Stimulated activated CD4-positive, alpha-beta T cell treated with anti-CD3 and anti-CD28 coated beads, Interleukin-1b, Interleukin-23, amount 100 ng/mL, for 4 hours (primary cell): Measurements from ENCODE around the gene LGALS4.
"Not testable (repeated sequence)": the region's sequence is repeated elsewhere in the genome, so short reads cannot be mapped to it uniquely, and the experiment has no call there.

Experiments used
- DNase-seq, 2 donors: peaks; one replicate each; pipeline ENCODE4 v3.0.0-alpha.2; 2020; ENCODE audit warnings: low read depth in 2 of 2

Gene LGALS4

DNA sequence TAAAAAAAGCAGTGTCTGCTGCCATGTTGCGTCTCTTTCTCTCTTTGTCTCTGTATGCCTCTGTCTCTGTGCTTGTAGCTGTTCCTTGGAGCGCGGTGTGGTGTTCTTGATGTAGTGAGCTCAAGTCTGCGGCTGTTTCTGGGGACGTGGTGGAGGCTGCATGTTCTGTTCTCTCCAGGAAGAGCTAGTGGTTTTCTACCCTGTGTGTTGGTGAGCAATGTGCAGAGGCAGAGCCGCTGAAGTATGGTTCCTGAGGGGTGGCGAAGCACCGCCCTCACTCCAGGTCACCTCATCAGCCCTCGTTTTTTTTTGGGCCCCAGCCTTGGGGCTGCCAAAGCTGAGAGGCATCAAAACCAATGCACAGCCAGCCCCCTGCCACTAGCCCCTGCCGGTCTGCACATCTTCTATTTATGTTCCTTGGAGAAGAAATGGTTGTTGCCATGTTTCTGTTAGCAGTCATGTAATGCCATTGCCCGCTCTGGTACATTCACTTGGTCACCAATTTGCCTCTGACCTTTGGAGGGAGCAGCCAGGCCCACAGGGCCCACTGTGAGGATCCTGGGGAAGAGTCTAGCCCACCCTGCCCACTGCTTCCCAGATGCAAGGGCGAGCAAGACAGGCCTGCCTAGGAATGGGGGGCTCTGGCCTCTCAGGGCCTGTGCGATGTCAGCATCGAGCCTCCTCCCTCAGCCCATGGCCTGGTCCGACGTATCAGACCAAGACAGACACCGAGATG lies 29.9 kb upstream of the LGALS4 start:
- DNase-seq: peak in 1 of 2 donors; percentile 41

DNA sequence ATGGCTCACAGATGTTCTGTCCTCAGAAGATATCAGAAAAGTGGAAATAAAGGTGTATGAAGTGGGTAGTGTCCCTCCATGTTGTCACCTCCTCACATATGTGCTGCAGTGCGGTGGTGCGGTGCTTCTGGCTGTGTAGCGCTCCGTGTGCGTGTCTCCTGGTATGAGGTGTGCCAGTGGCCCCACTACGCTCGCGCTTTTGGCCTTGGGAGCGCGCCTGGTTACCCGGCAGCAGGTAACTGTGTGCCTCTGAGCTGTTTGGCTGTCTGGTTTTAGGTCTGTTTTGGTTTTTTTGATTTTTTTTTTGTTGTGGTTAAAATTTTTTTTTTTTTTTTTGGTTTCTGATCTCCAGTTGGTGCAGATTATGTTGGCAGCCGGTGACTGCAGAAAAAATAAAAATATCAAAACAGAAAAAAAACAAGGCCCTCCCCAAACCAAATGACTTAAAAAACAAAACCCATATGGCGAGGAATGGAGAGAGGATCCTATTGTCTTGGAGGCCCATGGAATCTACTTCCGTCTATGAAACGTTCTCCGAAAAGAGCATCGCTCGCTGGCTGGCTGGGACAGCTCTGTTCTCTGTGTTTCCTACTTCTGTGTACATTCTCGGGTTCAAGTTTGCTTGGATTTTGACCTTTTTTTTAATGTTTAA lies 29.2 kb upstream of the LGALS4 start:
- no peak for DNase-seq

DNA sequence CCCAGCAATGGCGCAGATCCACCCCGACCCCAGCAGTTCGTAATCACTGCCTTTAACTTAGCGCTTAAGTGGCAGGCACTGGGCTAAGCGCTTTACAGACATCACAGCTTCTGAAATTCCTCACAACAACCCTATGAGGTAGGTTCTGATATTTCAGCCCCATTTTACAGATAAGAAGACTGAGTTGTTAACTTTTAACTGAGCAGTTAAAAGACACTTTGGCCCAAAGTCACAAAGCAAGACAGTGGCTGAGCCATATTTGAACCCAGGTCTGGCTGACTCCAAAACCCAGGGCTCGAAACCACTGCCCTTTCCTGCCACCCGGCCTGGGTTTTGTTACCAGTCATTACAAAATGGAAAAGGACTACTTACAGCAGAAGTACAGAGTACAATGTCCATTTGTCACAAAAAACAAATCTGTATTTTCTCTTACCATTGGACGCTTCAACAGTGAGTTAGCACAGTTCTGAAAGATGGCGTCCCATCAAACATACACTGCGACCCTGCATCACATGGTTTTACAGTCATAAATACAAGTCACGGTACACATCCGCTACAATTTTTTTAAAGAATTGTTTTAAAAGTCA lies 28.5 kb upstream of the LGALS4 start:
- DNase-seq: no peak

DNA sequence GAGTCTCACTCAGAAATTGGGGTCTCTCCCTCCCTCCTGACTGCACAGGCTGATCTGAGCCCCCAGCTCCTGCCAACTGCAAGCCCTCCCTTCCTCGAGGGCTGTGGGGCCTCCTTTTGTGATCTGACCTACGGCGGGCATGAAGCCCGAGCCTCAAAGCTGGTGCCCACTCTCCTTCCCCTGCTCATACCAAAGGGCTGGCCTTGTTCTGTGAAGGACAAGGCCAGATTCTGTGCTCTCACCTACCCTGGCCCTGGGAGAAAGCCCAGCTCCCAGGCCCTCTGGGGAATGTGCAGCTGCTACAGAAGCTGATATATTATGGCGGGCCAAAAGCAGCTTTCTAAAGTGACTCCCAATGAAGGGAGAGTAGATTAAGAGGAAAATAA lies 27.8 kb upstream of the LGALS4 start:
- no peak for DNase-seq

DNA sequence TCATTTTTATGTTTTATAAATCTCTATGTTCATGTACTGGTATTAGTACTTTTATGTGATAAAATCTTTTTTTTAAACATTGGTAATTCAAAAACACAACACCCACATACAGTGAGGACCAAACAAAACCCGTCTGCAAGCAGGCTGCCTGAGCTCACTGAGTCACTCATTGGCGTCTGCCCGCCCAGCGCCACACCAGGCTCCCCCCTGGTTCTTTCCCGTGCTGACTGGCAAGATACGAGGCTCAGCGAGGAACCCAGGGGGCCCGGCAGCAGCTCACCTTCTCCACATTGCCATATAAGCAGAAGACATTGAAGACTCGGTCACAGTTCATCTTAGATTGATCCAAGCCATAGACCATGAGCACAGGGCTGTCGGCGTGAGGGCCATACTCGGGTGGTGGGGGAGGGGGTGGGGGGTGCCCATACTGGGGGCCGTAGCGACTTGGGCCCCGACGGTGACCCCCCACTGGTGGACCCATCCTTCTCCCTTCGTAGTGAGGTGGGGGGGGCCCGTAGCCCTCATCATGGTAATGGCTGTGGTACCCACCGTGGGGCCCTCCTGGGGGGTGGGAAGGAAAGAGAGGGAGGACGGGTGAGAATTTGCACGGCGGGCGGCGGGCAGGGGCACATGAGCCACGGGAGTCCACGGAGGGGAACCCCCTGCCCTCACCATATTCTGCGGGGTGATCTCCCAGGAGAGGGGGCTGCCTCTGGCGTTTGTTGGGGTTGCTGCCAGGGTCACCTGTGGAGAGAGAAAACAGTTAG lies 27.3 kb upstream of the LGALS4 start:
- DNase-seq: no peak

DNA sequence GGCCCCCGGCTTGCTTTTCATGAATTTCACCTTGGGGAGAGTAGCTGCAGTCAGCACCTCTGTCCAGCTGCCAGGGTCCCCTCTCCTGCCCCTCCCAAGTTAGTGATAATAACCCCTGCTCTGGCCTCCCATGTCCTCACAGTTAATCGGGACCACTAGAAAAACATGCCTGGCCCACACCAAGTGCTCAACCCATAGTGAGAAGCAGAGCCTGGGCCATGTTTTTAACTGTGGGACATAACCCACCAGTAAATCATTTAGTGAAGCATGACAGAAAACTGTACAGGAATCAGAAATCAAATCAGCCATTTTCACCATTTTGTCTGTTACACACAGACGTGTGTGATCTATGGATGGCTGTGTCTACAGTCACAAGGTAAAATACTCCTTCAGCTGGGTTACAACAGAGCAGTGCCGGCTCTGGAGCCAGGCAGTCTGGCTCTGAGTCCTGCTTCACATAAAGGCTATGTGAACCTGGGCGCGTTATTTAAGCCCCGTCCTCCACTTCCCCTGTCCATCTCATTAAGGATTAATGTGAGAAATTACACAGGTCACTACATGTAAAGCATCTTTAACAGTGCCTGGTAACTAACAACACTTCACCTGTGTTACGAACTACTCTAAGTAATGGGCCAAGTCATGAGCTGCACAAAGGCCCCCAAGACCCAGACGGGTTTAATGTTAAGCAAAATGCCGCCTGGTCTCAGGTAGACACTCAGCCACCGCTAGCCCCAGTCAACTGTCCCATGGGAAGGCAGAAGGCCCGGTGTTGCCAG lies 26.4 kb upstream of the LGALS4 start:
- DNase-seq: no peak

DNA sequence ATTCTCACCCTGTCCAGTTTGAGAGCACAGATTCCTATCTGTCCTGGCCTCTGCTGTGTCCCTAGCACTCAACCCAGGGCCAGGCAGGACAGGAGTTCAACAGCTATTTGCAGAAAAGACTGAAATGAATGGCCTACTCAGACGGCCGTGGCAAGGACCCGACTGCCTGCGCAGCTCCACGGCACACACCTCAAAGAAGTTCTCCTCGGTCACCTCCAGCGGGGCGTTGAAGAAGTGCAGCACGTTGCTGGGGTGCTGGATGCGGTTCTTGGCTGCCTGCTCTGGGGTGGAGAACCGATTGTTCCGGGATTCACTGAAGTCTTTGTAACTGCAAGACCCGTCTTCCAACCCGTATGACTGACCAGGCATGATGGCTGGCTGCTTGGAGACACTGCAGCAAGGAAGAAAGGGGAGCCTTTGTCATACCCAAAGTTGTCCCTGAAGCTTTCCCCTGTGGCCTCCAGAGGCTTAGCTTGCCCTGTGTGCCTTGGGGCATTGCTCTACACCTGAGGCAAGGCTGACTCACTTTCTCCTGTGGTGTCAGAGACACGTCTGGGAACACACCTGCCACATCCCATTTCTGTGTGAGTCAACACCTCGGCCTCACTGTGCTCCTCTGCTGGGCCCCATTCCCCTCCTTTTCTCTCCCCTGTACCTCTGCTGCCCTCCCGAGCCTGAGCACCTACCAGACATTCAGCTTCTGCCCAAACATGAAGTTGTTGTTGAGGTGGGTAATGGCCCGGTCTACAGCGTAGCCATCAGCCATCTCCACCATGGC lies 25.7 kb upstream of the LGALS4 start:
- DNase-seq: peak; percentile 39 to 51

DNA sequence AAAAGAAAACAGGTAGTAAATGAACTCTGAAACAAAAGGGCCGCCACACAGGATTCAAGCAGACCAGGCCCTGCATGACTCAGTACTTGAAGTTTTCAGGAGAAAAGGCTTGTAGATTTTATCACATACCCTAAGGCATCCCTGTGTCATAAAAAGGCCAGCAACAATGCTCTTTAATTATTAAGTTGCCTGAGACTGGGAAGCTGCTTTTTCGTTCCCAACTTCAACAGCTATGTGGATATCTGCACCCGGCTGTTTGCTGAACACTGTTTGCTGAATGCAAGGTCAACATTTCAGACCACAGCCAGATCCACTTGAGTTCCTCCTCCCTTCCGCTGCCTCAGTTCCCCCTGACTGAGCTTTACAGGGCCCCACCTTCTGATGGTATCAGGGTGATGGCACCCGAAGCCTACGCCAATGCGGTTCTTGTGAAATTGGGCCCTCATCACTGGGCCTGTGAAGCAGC lies 24.9 kb upstream of the LGALS4 start:
- no peak for DNase-seq

DNA sequence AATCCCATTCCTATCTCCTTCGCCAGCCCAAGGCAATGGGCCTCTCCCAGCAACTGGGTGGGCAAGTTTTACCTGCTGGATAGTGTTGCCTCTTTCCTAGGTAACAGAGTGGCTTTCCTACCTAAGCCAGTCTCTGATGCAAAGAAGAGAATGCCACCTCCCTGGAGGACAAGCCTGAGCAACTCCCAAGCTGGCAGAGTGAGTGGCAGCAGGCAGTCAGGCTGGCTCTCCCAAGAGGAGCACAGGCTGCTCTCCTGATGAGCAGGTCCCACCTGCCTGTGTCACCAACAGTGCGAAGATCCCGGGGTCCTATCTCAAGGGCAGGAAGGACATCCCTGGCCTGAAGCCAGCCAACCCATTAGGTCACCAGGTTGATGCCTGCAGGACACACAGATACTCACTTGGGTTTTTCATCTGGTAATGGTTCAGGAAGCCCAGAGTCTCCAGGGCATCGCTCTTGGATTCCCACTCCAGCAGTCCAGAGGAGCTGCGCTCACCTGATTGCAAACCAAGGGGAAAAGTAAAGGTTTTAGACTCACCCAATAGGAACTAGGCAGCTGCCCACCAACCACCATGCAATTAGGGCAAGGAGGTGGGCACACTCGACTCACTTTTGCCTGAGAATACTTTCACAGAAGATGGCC lies 24.4 kb upstream of the LGALS4 start:
- no peak for DNase-seq

DNA sequence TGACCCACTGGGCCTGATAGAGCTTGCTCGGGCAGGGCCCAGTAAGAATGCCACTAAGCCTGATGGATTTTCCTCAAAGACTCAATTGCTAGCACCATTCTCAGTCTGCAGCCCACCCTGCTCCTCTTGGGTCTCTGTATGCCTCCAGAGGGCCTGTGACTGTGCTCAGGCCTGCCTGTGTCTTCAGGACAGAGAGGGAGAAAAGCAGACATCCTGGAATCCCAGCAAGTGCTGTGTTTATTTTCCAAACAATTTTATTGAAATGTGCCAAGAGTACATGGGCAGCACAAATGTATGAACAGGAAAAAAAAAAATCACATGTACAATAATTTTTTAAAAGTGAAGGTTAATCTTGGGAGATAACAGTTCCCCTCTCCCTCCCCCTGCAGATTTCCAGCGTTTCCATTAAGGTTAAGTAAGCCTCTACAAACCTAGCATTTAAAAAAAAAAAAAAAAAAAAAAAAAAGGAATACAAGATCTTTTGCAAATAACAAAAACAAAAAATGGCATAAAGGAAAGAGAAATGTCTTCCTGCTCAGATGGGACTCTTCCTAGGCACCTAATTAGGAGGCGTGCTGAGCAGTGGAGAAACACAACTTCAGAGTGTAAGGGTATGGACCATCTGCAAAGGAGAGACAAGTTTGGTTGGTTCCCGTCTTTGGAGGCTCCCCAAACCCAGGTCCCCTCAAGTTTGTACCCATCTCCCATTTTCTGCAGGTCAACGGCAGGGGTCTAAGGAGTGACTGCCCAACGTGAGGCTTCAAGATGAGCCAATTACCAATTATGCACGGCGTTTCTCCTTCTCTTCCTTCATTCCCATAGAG lies 23.6 kb upstream of the LGALS4 start:
- DNase-seq: no peak

DNA sequence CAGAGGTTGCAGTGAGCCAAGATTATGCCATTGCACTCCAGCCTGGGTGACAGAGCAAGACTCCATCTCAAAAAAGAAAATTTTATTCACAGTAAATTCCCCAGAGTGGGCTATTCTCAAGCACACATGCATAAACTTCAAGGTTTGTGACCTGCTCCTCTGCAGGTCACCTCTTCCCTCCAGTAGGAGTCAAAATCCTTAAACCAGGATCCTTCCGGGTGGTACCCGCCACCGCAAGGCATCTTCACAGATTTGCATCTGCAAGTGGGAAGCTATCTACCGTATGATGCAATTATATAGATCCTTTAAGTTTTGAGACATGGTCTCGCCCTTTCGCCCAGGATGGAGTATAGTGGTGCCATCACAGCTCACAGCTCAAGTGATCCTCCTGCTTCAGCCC lies 21.8 kb upstream of the LGALS4 start:
- no peak for DNase-seq

DNA sequence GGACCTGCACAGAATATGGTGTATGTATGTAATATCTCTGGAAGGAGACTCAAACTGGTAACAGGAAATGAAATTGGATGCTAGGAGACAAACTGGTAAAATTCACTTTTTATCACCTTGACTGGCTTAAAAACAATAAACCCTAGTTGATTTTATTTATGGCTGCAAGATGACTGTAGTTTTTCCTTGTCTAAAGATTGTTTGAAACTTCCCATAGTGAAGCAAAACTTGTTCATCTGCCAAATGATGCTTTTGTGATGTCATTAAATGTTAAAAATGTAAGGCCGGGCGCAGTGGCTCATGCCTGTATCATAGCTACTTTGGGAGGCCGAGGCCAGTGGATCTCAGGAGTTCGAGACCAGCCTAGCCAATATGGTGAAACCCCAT lies 21.4 kb upstream of the LGALS4 start:
- DNase-seq: no peak

DNA sequence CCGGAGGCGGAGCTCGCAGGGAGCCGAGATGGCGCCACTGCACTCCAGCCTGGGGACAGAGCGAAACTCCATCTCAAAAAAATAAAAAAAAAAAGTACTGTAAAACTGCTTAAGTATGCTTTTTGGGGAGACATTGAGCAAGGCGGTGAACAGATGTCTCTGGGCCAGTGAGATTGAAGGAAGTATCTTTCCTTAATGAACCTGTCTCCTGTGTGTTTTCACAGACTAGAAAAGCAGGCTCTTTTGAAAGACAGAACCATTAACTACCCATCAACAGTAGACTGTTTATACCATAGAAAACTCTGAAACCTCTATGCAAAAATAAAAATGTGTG lies 20.3 kb upstream of the LGALS4 start:
- no peak for DNase-seq

DNA sequence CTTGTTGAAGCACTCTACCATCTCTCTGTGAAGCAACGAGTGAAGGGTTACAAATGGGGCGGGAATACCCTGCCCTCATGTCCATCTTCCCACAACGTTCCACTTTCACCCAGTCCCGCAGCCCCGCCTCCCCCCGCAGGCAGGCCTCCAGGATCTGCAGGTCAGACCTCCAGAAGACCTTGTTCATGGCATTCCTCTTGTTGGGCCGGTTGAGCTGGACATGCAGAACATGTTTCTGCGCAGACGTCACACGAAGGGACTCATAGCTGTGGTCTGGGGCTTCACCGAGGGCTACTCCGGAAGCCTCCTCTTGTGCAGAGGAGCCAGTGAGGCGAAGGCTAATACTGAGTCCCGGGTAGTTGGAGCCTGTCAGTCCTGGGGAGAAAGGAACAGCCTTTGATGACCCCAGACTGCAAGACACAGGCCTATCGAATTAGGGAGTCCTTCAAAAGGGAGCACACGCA lies 18.4 kb upstream of the LGALS4 start:
- no peak for DNase-seq

DNA sequence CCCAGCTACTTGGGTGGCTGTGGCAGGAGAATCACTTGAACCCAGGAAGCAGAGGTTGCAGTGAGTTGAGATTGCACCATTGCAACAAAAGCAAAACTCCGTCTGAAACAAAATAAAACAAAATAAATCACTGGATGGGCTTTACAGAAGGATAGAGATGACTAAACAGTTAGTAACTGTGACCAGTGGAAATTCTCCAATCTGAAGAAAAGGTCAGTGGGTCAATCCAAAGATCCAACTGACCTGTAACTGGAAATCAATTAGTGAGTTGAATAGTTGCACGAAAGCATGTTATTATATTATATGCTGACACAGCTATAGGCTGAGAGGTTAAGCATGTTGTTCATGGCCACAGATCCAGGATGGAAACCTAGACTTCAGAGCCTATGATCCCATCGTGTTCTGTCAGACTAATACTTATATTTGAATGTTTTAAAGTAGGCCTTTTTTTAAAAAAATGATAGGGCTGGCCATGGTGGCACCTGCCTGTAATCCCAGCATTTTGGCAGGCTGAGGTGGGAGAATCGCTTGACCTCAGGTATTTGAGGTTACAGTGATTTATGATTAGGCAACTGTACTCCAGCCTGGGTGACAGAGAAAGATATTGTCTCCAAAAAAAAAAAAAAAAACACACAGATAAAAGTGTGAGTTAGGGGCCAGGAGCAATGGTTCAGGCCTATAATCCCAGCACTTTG lies 17.4 kb upstream of the LGALS4 start:
- DNase-seq: no peak

DNA sequence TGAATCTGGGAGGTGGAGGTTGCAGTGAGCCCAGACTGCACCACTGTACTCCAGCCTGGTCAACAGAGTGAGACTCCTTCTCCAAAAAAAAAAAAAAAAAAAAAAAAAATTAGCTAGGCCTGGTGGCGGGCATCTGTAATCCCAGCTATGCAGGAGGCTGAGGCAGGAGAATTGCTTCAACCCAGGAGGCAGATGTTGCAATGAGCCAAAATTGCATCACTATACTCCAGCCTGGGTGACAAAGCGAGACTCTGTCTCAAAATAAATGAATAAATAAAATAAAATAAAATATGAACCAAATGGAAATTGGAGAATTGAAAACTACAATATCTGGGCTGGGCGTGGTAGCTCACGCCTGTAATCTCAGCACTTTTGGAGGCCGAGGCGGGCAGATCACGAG lies 16.5 kb upstream of the LGALS4 start:
- not testable (repeated sequence) for DNase-seq

DNA sequence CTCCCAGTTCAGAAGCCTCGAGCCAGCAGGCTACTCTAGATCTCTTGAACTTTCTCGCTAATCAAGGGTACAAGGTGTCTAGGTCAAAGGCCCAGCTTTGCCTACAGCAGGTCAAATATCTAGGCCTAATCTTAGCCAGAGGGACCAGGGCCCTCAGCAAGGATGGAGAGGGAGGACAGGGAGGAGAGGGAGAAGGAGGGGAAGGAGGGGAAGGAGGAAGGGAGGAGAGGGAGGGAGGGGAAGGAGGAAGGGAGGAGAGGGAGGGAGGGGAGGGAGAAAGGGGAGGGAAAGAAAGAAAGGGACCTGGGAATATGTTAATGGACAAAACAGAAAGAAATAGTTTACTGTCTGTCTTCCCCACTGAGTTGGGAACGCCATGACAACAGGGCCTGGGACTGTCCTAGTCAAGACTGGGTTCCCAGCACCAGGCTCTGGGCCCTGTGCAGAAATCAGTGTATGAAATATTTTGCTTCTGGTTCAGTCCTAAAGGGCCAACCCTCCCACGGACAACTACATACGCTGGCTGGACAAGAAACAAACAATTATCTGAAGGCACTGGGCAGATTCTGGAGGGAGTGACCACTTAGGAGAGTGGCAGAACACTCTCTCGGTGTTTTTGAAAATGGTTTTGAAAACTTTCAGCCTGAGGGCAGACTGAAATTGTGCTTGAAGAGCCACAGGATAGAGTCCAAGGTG lies 14.3 kb upstream of the LGALS4 start:
- no peak for DNase-seq

DNA sequence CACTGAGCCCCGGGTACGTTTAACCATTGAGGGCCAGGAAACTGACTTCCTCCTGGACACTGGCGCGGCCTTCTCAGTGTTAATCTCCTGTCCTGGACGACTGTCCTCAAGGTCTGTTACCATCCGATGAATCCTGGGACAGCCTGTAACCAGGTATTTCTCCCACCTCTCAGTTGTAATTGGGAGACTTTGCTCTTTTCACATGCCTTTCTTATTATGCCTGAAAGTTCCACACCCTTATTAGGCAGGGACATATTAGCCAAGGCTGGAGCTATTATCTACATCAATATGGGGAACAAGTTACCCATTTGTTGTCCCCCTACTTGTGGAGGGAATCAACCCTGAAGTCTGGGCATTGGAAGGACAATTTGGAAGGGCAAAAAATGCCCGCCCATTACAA lies 13.2 kb upstream of the LGALS4 start:
- not testable (repeated sequence) for DNase-seq
